HG03060 (cell line): ENCODE data around the gene PIGA.
"Not testable (repeated sequence)": the region's sequence is repeated elsewhere in the genome, so short reads cannot be mapped to it uniquely, and the experiment has no call there.

ENCODE experiments used
- ATAC-seq: cut with Tn5 transposase; IDR thresholded peaks from one replicate; pipeline ENCODE4 v1.9.1; 2021; ENCODE audit warnings: low read depth, moderate number of reproducible peaks; ENCODE audit not compliant: unreplicated experiment

The PIGA gene

DNA sequence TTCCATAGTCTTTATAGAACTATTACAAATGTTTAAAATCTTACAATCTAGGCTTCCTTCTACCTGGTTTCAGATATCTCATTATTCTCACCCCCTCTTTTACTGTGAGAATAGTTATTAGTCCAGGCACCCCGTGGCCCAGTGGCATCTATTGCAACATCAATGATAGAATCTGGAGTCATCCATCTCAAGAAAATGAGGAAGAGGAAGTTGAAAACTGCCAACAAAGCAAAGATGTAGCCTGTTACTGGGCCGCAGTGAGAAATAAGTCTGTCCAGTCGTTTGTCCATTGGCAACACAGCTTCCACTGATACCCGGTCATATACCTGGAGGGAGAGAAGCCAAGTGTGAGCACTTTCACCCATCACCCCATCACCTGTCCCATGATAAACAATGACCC, 13.9 kb downstream of the PIGA start:
- no peak for ATAC-seq

DNA sequence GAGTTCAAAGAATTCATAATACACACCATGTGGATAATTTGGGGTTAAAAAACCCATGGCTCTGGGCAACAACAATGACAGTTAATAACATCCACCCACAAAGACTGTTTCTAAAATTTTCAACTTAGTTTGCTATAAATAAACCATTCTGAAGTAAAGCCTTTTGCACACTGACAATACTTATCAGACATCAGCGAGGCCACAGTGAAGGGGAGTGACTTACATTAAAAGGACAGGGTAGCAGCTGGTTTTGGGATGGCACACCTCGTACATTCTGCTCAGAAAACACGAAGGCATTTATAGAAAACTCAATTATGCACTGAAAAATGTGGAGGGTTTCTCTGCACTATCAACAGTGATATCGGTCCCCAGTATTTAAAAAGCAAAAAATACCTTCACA, 15.0 kb downstream of the PIGA start:
- ATAC-seq, result no peak

DNA sequence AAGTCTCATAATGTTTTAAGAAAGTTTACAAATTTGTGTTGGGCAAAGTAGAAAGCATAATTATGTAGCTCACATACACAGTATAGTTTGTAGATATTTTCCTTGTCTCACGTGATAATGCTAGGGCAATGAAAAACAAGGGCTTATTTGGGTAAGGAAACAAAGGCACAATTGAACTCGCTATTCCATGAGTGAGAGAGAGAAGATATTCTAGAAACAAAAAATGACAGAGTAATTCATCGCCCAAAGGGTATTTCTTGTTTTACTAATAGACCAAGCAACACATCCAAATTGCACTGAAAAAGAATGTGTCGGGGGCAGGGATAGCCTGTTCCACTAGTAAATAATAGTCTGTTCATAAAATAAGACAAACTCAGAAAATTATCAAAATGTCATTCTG, 16.2 kb downstream of the PIGA start:
- ATAC-seq, result no peak

DNA sequence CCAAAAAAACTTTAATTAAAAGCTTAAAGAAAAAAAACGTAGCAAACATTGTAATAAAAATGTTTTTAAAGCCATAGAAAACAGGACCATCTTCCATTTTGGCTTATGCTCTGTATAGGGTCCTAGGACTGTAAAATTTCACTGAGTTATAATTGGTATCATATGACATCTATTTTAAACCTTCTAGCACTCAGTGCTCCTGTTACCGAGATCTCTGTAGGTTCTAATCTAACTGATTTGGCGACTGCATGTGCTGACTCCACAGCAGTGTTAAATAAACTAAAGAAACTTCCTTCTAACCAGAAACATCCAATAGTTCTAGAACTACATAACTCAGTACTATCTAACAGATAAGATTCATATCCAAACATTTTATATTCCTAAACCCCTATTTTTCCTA, 19.8 kb downstream of the PIGA start, which contains the start of gene ASB11:
TSS of gene ASB11 (minus strand) at position 132 of the 400 bp plus-strand sequence. CDS start at position 97, 35 bp downstream.
- no peak for ATAC-seq

DNA sequence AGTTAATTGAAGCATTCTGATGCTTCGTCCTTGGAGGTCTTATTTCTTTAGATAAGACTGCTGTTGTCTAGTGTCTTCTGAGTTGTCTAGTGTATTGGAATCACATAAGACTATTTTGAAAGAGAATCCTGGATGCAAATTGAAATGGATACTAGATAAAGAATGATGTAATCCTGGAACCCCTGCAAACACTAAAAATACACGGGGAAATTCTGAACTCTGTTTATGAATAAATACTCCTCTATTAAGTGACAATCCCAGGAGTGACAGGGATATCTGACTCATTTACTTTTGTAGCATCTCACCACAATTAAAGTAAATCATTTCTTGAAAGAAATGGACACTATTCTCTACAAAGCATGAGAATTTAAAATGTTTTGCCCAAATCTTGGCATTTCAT, 20.9 kb downstream of the PIGA start:
- no peak for ATAC-seq

DNA sequence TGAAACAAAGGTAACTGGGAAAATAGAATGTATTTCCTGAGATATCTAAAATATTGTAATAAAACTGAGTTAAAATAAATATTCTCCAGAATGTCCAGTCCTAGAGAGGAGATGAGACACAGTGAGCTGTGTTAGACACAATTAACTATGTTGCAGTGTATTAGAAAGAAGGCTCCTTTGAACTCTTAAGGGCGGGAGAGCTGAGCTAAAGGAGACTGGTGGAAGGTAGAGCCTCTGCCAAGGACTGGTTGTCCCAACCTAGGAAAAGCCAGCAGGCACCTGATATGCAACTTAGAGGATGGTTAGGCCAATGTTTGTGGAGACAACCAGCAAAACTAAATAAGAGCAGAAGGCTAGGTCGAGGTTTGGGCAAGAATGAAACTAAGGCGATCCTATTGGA, 24.2 kb downstream of the PIGA start:
- ATAC-seq, result no peak

DNA sequence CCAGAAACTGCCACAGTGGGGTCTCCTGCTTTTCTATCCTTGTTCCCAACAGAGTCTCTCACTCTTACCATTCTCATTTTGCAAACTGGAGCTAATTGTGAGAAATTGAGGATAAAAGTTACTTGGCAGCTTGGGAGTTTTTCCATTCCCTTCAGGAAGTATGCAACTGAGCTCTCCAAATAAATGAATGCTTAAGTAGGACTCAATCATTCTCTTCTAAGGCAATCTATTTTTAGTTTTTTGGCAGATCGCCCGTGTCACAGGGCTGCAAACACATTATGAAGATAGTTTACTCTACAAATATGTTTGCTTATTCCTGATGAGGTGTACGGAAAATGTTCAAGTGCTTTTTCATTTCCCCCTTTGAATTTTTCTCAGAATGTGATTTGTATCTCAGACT, 25.2 kb downstream of the PIGA start:
- ATAC-seq, result no peak

DNA sequence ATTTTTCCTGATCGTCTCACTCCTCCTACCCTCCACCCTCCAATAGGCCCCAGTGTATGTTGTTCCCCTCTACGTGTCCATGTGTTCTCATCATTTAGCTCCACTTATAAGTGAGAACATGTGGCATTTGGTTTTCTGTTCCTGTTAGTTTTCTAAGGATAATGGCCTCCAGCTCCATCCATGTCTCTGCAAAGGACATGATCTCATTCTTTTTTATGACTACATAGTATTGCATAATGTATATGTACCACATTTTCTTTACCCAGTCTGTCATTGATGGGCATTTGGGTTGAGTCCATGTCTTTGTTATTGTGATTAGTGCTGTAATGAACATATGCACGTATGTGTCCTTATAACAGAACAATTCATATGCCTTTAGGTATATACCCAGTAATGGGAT, 29.4 kb downstream of the PIGA start:
- ATAC-seq, result not testable (repeated sequence)

DNA sequence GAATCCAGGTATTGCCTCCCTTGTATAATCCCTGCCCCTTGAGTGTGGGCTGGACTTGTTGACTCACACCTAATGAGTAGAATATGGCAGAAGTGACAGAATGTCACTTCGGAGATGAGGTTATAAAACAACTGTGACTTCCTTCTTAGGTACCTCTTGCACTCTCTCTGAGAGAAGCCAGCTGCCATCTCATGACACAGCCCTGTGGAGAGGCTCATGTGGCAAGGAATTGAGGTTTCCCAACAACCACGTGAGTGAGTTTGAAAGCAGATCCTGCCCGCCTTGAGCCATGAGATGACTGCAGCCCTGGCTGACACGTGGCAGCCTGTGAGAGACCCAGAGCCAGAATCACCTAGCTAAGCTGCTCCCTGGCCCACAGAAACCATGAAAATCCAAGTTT, 33.4 kb downstream of the PIGA start:
- ATAC-seq, result no peak

DNA sequence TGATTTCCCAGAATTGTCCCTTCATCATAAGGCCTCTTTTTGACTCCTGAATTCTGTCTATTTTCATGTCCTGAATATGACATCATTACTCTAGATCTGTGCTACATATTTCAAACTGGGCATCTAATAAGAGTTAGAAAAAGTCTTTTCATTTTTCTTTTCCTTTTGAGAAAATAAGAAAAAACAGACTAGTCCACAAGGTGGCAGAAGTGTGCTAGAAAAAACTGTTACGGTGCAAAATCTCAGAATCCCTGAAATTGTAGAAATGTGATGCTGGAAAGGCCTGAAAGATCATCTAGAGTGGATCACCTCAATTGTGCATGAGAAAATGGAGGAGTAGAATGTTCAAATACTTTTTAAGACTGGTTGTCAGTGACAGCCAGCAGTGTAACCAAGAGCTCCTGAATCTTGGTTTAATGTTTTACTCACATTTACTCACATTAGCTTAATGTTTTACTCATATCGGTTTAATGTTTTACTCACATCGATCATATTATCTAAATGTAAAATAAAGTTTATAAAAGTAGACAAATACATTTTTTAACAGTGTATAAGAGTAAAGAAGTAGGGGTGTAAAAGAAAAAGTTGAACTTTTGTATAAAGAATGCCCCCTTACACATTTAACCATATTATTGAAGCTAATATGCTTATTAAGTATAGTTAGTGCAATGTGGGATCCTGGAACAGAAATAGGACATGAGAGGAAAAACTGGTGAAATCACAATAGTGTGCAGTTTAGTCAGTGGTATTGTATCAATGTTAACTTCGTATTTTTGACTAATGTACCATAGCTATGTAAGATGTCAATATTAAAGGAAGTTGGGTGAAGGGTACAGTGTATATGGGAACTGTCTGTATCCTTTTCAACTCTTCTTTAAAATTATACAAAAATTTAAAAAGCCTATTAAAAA, 35.1 kb downstream of the PIGA start:
- ATAC-seq, result no peak

DNA sequence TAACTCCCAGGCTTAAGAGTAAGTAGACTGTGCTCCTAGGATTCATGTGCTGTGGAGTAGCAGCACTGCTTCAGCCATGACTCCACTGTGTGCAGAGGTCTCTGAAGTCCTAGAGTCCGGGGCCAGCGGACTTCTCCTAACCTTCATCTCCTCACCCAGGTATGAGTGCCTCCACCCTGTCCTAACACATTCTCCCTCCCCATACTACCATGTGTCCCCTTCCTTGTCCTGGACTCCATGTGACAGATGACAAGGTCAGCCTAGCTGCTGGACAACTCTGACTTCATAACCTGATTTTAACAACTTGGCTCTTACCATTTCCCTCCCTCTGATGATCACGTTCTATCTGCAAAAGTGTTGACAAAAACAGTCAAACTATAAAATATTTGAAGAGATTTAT, 36.5 kb downstream of the PIGA start:
- ATAC-seq, result no peak

DNA sequence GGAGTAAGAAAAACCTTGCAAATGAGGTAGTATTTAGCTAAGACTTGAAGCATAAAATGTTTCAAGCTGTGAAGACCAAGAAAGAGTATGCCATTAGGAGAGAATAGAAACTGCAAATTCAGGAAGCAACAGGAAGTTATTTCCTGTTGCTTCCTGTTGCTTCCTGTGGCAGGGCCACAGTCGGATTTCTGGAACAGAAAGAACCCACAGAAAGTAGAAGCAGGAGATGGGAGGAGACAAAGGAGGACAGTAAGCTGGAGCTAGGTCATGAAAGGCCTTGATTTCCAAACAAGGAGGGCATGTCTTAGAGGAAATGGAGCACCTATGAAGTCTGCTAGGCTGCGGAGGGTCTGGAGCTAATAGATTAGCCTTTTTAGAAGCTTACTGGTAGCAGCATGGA, 37.1 kb downstream of the PIGA start:
- no peak for ATAC-seq

DNA sequence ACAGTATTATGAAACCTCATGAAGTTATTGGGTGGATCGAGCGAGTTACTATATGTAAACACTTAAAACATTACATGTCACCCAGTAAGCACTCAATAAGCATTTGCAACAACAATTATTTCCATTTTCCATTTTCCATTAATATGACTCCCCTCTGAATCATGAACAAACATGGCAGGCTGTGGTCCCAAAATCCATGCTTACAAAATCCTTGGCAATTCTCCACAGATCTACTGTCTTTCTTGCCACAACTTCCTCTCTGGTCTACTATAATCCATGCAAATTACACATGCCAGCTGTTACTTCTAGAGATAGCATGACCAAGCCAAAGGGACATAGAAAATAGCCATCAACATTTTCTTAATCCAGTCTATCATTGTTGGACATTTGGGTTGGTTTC, 41.9 kb downstream of the PIGA start:
- no peak for ATAC-seq

DNA sequence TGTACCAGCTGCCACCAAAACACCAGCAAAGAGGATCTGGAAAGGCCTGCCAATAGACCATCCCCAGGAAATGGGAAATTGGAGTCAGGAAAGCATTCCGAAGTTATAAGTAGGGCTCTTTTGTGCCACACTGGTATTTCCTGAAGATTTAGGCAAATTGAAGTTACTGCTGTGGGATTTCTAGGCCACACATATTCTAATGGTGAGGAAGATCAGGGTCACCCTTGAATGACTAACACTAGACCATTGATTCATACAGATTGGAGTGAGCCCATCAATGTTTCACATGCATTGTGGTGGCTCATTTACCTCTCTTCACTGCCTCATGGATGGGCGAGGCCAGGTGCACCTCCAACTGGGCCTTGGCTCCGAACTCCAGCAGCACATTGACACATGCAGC, 42.5 kb downstream of the PIGA start:
- no peak for ATAC-seq

DNA sequence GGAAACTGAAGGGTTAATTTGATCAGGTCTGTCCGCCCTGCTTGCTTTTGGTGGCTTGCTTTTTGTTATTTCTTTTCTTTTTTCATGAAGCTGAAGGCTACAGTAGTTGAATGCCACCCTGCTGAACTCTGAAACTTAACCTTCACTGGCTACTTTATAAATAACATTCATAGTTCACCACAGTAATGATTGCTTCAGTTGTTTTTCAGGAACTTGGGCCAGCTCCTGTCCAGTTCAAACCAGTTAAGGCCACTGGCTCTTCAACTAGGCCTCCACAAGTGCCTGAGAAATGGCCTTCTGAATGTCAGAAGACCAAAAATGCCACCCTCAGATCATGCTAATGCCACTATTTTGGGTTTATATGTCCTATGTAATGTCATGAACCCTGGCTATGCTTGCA, 57.7 kb downstream of the PIGA start:
- no peak for ATAC-seq

DNA sequence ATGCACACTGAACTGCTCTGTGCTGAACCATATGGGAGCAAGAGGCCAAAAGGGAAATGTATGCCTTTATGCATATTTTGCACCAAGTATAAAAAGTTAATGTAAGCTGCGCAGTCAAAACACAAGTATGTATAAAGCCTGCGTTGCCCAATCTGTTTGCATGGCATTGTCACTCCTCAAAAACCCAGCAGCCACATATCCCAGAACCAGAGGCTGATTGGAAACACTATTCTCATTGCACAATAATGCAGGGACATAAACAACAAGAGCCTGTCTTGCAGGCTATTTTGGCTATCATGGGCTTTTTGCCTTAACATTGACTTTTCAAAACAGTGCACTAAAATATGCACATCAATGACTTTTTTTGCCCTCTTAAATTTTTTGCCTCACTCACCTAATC, 60.4 kb downstream of the PIGA start:
- no peak for ATAC-seq

DNA sequence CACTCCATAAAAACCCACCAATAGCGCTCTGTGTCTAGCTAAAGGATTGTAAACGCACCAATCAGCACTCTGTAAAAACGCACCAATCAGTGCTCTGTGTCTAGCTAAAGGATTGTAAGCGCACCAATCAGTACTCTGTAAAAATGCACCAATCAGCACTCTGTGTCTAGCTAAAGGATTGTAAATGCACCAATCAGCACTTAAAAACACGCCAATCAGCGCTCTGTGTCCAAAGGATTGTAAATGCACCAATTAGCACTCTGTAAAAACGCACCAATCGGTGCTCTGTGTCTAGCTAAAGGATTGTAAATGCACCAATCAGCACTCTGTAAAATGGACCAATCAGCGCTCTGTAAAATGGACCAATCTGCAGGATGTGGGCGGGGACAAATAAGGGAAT, 62.0 kb downstream of the PIGA start:
- ATAC-seq, result not testable (repeated sequence)

DNA sequence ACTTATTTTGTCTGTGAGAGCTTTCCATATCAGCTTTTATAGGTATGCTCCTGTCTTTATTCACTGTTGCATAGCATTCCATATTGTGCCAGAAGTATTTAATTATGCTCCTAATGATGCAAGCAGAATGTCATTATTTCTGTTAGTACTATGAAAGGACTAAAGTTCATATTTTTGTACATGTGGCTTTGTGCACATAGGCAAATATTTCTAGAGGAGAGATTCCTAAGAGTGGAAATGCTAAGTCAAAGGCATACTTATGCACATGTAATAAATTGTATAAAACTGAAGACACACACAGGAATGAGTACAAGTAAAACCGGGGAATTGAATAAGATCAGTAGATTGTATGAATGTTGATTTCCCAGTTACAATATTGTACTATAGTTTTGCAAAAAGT, 63.6 kb downstream of the PIGA start:
- ATAC-seq, result no peak

DNA sequence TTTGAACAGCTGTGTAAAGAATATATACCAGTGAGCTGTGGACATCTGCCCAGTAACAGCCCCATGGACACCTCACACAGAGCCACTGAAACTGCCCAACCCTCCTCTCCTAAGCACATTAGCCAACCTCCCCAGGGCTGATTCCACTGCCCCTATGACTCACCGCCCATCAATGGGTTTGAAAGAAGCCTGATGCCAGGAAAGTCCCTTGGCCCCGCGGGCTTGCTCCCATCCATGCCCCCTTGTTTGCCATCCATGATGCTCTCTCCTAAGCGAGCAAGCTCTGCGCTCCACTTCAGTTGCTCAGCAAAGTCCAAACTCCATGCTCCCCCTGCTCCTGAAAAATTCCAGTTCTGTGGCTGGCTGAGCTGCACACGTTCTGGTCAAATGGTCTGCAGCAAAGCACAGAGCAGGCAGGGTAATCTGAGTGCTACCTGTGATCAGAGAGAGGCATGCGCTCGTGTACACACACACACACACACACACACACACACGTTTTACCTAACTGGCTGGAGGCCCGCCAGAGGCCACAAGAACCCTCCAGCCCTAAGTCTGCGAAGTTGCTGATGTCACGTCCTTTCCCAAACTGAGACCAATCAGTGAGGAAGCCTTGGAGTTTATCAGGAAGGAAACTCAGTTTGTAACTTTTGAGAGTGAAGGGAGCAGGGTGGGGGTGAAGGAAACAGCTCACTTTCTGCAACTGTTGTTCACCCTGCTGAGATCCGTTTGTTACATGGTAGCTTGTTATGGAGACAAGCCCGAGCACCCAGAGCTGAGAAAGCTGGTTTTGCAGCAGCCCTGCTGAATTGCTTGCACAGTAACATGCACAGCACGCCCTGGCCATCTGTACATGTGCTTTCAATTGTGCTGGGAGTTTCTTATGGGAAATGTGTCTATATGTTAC, 65.5 kb downstream of the PIGA start, which contains the start of gene ASB9:
TSS of gene ASB9 (minus strand) at position 466 of the 904 bp plus-strand sequence. CDS start at position 257, 209 bp downstream.
- ATAC-seq, result no peak
